ENCODE data around the gene ALOX15B.

The ALOX15B gene

GRCh38 chr17:8076502-8077266 lies 37.8 kb downstream of the ALOX15B start:
- in situ Hi-C loops (cut with MboI; ENCODE audit: low sequenced_read_pairs) = loop anchor here (25.0 kb wide), 1 partner anchor 661 kb away; the partner anchor contains the start of gene CCDC42

GRCh38 chr17:8077939-8078338 lies 39.1 kb downstream of the ALOX15B start:
- in situ Hi-C loops (cut with MboI; ENCODE audit: low sequenced_read_pairs) = loop anchor here (25.0 kb wide), 1 partner anchor 659 kb away; the partner anchor contains the start of gene CCDC42

DNA sequence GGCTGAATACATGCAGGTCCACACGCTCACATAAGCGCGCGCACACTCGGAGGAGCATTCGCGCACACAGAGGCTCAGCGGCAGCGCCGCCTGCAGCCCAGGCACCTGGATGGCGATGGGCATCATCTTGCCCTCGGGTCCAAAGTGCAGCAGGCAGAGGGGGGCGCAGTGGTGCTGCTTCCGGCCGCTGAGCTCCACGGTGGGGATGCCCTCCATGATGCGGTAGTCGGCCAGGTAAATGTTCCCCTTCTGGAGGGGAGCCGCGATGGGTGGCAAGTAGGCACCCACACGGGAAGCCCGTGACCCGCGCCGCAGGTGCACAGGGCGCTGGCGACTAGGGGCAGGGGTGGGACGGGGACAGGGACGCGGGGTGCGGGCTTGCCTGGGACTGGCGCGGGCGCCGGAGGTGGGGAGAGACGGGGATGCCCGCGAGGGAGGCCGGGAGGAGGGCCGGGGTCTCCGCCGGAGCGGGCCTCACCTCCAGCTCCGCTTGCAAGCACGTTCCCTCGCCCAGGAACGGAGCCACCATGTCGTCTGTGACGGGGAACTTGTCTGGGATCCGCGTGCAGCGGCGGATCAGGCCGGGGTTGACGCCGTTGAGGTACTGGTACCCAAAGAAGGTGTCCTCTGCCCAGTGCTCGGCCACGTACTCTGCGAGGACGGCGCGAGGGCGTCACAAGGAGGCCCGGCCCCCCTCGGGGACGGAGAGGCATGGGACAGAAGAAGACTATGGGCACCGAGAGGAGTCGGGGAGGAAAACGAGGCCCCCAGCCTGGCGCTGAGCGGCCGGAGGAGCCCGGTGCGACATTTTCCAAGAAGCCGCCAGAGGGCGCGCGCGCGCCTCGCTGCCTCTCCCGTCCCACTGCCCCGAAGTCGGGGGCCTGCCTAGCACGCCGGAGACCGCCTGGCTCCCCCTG lies 40.7 kb downstream of the ALOX15B start:
- in situ Hi-C loops (cut with MboI; ENCODE audit: low sequenced_read_pairs) = loop anchor here (25.0 kb wide), 1 partner anchor 658 kb away; the partner anchor contains the start of gene CCDC42

DNA sequence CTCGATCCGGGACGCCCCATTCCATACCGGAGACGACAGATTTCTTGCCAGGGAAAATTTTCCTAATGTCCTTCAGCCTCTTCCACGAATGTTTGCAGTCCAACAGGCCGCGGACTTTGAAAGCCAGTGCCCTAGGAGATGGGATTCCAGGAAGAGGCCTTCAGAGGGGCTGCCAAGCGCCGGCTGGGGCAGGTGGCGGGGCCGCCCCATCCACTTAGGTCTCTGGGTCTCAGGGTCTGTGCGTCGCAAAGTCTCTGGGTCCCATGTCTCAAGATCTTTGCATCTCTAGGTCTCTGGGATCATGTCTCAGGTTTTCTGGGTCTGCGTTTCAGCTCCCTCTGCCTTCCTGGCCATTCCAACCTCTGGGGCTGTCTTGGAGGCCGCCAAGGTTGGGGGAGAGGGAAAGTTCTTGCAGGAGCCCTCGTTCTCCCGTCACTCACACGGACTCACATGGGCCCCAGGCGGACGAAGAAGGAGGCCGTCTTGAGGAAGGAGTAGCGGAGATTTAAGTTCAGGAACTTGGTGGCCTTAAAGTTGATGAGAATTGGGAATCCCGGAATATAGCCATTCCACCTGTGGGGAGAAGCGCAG lies 41.4 kb downstream of the ALOX15B start:
- in situ Hi-C loops (cut with MboI; ENCODE audit: low sequenced_read_pairs) = loop anchor here (25.0 kb wide), 1 partner anchor 657 kb away; the partner anchor contains the start of gene CCDC42

DNA sequence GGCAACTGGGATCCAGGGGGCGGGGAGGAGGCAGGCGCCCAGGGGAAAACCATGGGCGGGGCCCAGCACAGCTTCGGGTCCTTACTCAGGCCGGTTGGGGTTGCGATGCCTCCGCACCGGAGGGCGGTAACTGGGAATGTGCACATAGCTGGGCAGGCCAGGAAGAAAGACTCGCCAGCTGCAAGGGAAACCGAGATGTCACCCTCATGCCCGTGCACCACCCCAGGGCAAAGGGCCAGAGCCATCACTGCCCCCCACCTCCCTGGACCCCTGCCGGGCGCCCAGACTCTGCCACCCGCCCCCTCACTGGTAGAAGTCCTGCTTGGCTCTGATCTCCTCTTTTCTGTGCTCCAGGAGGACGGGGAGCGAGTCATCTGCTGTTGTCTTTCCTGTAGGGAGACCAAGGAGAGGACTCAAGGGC lies 42.0 kb downstream of the ALOX15B start:
- in situ Hi-C loops (cut with MboI; ENCODE audit: low sequenced_read_pairs) = loop anchor here (25.0 kb wide), 1 partner anchor 656 kb away; the partner anchor contains the start of gene CCDC42

GRCh38 chr17:8081876-8082275 lies 43.0 kb downstream of the ALOX15B start:
- in situ Hi-C loops (cut with MboI; ENCODE audit: low sequenced_read_pairs) = loop anchor here (25.0 kb wide), 1 partner anchor 655 kb away; the partner anchor contains the start of gene CCDC42

- in situ Hi-C loops (cut with MboI; ENCODE audit: low sequenced_read_pairs) = loop anchor here (25.0 kb wide), 1 partner anchor 655 kb away; the partner anchor contains the start of gene CCDC42
These were observed 43.4 kb downstream of the ALOX15B start for GRCh38 chr17:8082292-8082691.

GRCh38 chr17:8084250-8084649 lies 45.4 kb downstream of the ALOX15B start:
- in situ Hi-C loops (cut with MboI; ENCODE audit: low sequenced_read_pairs) = loop anchor here (25.0 kb wide), 1 partner anchor 653 kb away; the partner anchor contains the start of gene CCDC42

- in situ Hi-C loops (cut with MboI; ENCODE audit: low sequenced_read_pairs) = loop anchor here (25.0 kb wide), 1 partner anchor 650 kb away; the partner anchor contains the start of gene CCDC42
These were observed 48.5 kb downstream of the ALOX15B start, which contains the start of gene ALOX12B for GRCh38 chr17:8087075-8087951. TSS of gene ALOX12B (minus strand) at chr17:8087716. CDS start at chr17:8087442, 274 bp downstream.

DNA sequence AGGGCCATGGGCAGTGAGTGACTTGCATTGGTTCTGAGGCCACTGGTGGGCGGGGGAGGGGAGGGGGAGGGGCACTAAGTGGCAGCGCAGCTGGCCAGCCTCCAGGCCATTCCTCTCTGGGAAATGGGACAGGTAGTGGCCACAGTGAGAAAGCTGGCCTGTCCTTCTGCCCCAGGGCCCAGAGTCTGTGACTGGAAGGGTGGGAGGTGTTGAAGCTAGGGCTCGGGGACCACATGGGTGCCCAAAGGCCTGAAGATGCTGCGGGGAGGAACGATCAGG lies 49.0 kb downstream of the ALOX15B start:
- in situ Hi-C loops (cut with MboI; ENCODE audit: low sequenced_read_pairs) = loop anchor here (25.0 kb wide), 1 partner anchor 649 kb away; the partner anchor contains the start of gene CCDC42

DNA sequence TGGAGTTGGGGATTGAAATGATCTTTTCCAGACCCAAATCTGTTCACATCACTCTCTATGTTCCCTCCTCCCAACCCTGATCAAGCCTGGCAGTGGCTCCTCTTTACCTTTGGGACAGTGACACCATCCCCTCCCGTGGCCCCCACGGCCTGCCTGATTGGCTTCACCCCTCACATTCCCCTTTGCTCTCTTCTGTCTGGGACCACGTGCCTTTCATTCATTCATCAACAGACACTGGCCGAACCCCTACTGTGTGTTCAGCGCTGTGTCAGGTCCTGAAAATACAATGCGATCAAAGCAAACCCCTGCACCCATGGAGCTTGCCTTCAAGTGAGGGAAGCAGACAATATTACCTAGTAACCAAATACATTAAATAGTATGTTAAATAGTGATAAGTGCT lies 50.9 kb downstream of the ALOX15B start:
- in situ Hi-C loops (cut with MboI; ENCODE audit: low sequenced_read_pairs) = loop anchor here (25.0 kb wide), 1 partner anchor 648 kb away; the partner anchor contains the start of gene CCDC42

DNA sequence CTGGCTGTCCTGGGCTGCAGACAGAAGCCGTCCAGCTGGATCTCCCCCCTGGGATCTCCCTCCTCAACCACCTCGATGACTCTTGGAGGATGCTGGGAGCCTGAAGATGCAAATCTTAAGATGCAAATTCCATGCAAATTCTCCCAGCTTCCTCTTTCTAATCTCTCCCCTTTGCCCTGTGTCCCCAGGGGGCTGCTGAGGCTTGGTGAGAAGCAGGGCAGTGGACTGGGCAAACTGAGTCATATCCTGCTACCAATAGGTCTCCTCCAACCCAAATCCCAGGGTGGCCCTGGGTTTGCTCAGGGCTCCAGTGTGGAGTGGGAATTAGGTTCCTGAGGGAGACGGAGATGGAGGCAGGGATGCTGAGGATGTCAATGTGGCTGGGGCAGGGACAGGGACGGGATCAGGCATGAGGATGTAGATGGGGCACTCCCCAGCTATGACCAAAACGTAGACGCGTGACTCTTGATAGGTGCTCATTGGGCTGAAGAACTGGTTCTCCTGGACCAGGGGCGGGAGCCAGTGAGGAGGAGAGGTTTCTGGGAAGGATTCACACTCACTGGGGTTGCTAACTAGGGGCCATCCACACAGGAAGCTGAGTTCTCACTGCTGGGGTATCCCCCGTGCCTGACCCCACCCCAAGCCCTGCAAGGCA lies 52.3 kb downstream of the ALOX15B start:
- in situ Hi-C loops (cut with MboI; ENCODE audit: low sequenced_read_pairs) = loop anchor here (25.0 kb wide), 1 partner anchor 646 kb away; the partner anchor contains the start of gene CCDC42

- in situ Hi-C loops (cut with MboI; ENCODE audit: low sequenced_read_pairs) = loop anchor here (25.0 kb wide), 1 partner anchor 642 kb away; the partner anchor contains the start of gene CCDC42
These were observed 56.5 kb downstream of the ALOX15B start for GRCh38 chr17:8095361-8095760.

GRCh38 chr17:8096541-8096940 lies 57.7 kb downstream of the ALOX15B start:
- in situ Hi-C loops (cut with MboI; ENCODE audit: low sequenced_read_pairs) = loop anchor here (25.0 kb wide), 1 partner anchor 641 kb away; the partner anchor contains the start of gene CCDC42

Measured in HL-60/S4 (cell line).